ENCODE data around the gene EME2. TPM values are rescaled to one million over a fixed set of nuclear protein-coding genes. Genes with fewer than 3 reads are reported as not detected.

Gene EME2
- total and polyA plus RNA-seq, 2 experiments from 2014 or later: 4.1 to 15.0 TPM

- ATAC-seq (no peak), DNase-seq (ENCODE audit: low spot score) (no peak)
- no peak overlapping the region for H3K4me3 Mint-ChIP-seq
- Histone ChIP-seq H3K9me2 (ENCODE audit: insufficient read depth) (no peaks in the 10 kb centered on the region), H3K27ac (ENCODE audit: low read depth) (no peak overlapping the region), H4K20me1 (replicated peaks; ENCODE audit: insufficient read depth) (no peaks in the 10 kb centered on the region), H3K79me2 (replicated peaks; ENCODE audit: insufficient read depth) (no peaks in the 10 kb centered on the region), H3K4me1 (ENCODE audit: insufficient read depth) (no peaks in the 10 kb centered on the region), H3K27me3 (ENCODE audit: insufficient read depth) (no peaks in the 10 kb centered on the region), H3K4me2 (no peak overlapping the region), H3K4me3 (no peak overlapping the region), H3K36me3 (ENCODE audit: insufficient read depth) (no peaks in the 10 kb centered on the region; the same call in 1 of the 2 replicates), H3F3A (replicated peaks; ENCODE audit: low read depth) (no peaks in the 10 kb centered on the region), H2AFZ (no peak overlapping the region)
- H3K9me3 Mint-ChIP-seq: no peaks in the 10 kb centered on the region
- peaks cover 13% of the 10 kb centered on the region for H3K27me3 Mint-ChIP-seq (ENCODE audit: insufficient read depth, low read depth, poor library complexity)
- TF ChIP-seq NANOG (IDR thresholded peaks at IDR 0.05; ENCODE audit: borderline replicate concordance) (no peak), STAT1 (IDR thresholded peaks at IDR 0.05; ENCODE audit: unreplicated experiment) (no peak), JUNB (IDR thresholded peaks at IDR 0.05; ENCODE audit: unreplicated experiment) (no peak), POLR2AphosphoS5 (IDR thresholded peaks at IDR 0.05; ENCODE audit: low read depth) (no peak), EZH2 (IDR thresholded peaks at IDR 0.05; ENCODE audit: low read depth, unreplicated experiment) (no peak), ZNF331 (CRISPR knock-in tag; IDR thresholded peaks at IDR 0.05; ENCODE audit: low read depth) (no peak), CREB1 (CRISPR knock-in tag; IDR thresholded peaks at IDR 0.05; ENCODE audit: low read depth) (no peak), EZH2phosphoT487 (IDR thresholded peaks at IDR 0.05; ENCODE audit: unreplicated experiment) (no peak), CTCF (conservative IDR thresholded peaks at IDR 0.05; ENCODE audit: low read depth in 2 of 2) (no peak), ZNF114 (CRISPR knock-in tag; IDR thresholded peaks at IDR 0.05) (no peak), ZNF462 (CRISPR knock-in tag; IDR thresholded peaks at IDR 0.05) (no peak)
- TF ChIP-seq, protein P1, sequence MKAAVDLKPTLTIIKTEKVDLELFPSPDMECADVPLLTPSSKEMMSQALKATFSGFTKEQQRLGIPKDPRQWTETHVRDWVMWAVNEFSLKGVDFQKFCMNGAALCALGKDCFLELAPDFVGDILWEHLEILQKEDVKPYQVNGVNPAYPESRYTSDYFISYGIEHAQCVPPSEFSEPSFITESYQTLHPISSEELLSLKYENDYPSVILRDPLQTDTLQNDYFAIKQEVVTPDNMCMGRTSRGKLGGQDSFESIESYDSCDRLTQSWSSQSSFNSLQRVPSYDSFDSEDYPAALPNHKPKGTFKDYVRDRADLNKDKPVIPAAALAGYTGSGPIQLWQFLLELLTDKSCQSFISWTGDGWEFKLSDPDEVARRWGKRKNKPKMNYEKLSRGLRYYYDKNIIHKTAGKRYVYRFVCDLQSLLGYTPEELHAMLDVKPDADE (IDR thresholded peaks at IDR 0.05): no peak
- TF ChIP-seq, protein P2, sequence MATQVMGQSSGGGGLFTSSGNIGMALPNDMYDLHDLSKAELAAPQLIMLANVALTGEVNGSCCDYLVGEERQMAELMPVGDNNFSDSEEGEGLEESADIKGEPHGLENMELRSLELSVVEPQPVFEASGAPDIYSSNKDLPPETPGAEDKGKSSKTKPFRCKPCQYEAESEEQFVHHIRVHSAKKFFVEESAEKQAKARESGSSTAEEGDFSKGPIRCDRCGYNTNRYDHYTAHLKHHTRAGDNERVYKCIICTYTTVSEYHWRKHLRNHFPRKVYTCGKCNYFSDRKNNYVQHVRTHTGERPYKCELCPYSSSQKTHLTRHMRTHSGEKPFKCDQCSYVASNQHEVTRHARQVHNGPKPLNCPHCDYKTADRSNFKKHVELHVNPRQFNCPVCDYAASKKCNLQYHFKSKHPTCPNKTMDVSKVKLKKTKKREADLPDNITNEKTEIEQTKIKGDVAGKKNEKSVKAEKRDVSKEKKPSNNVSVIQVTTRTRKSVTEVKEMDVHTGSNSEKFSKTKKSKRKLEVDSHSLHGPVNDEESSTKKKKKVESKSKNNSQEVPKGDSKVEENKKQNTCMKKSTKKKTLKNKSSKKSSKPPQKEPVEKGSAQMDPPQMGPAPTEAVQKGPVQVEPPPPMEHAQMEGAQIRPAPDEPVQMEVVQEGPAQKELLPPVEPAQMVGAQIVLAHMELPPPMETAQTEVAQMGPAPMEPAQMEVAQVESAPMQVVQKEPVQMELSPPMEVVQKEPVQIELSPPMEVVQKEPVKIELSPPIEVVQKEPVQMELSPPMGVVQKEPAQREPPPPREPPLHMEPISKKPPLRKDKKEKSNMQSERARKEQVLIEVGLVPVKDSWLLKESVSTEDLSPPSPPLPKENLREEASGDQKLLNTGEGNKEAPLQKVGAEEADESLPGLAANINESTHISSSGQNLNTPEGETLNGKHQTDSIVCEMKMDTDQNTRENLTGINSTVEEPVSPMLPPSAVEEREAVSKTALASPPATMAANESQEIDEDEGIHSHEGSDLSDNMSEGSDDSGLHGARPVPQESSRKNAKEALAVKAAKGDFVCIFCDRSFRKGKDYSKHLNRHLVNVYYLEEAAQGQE (IDR thresholded peaks at IDR 0.05; ENCODE audit: unreplicated experiment): no peak
- no peak overlapping the region for H3K27ac Mint-ChIP-seq
- peaks cover 18% of the 10 kb centered on the region for H3K36me3 Mint-ChIP-seq (ENCODE audit: low read depth)
- no peaks in the 10 kb centered on the region for H3K4me1 Mint-ChIP-seq
Measured at GRCh38 chr16:1751946-1752345, 20.7 kb upstream of the EME2 start.

All from GM23338 (cell line).